Measurements from ENCODE around the gene IGSF9B. TPM values are rescaled to one million over a fixed set of nuclear protein-coding genes. Genes with fewer than 3 reads are reported as not detected.

IGSF9B gene
- total RNA-seq, 1 experiment from 2014 or later = 2.2 TPM

GRCh38 chr11:133936136-133936535 lies 20.6 kb downstream of the IGSF9B start:
- Histone ChIP-seq H3K27me3 (ENCODE audit: control insufficient read depth, insufficient read depth, low read length) (no peaks in the 10 kb centered on the region), H3K27ac (ENCODE audit: low read length) (no peak overlapping the region)

DNA sequence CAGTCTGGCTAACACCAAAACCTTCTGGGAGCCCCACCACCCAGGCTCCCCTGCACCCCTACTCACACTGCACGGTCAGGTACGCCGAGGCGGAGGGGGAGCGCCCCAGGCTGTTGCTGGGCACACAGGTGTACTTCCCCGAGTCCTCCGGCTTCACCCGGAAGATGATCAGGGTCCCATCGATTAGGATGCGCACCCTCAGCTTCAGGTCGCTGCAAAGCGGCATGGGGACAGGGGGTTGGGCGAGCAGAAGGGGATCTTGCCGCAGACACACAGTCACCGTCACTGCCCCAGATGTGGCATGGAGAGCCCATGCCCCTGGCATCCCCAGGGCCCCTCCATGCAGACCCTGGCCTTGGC lies 21.2 kb downstream of the IGSF9B start:
- H3K27me3 ChIP-seq (ENCODE audit: control insufficient read depth, insufficient read depth, low read length) = no peaks in the 10 kb centered on the region
- no peak overlapping the region for H3K27ac ChIP-seq (ENCODE audit: low read length)
- DNase-seq (ENCODE audit: low read depth, low spot score) (no peak), ATAC-seq (no peak)
- in situ Hi-C loops (cut with HindIII; ENCODE audit: low pct_unique_long_range_greater_than_20kb, low sequenced_read_pairs) = no loop called here
- ChIA-PET CTCF (no interaction called here), POLR2A (no interaction called here)
- no peak overlapping the region for H3K4me3 ChIP-seq (ENCODE audit: low read depth in 2 of 2, low read length in 2 of 2)
- intact Hi-C loops (cut with micrococcal nuclease; ENCODE audit: unreplicated experiment) = no loop called here
- H3K36me3 ChIP-seq (ENCODE audit: control insufficient read depth, insufficient read depth, low read length) = no peaks in the 10 kb centered on the region
- BruUV-seq (replicated peaks) = no TSS peak
- TF ChIP-seq REST (IDR thresholded peaks at IDR 0.05; ENCODE audit: insufficient read depth in 1 of 2, low read depth in 2 of 2, low read length in 1 of 2) (no peak), POLR2AphosphoS5 (IDR thresholded peaks at IDR 0.05; ENCODE audit: low read depth, low read length) (no peak), CTCF (IDR thresholded peaks at IDR 0.05) (no peak), TCF7L2 (IDR thresholded peaks at IDR 0.05; ENCODE audit: low read depth, low read length) (no peak), SIN3A (IDR thresholded peaks at IDR 0.05; ENCODE audit: borderline replicate concordance, insufficient read depth, low read depth, low read length) (no peak)
- no peaks in the 10 kb centered on the region for H3K4me1 ChIP-seq (ENCODE audit: control insufficient read depth, insufficient read depth, low read length)
- no peaks in the 10 kb centered on the region for H3K9me3 ChIP-seq (ENCODE audit: control insufficient read depth, insufficient read depth, low read depth, low read length)

More at GRCh38 chr11:133936136-133936535, 20.6 kb downstream of the IGSF9B start:
- H3K36me3 ChIP-seq (ENCODE audit: control insufficient read depth, insufficient read depth, low read length) = no peaks in the 10 kb centered on the region
- no TSS peak for BruUV-seq (replicated peaks)
- H3K4me3 ChIP-seq (ENCODE audit: low read depth in 2 of 2, low read length in 2 of 2) = no peak overlapping the region
- TF ChIP-seq CTCF (IDR thresholded peaks at IDR 0.05) = no peak
- no peak for TF ChIP-seq TCF7L2 (IDR thresholded peaks at IDR 0.05; ENCODE audit: low read depth, low read length)
- no peak for TF ChIP-seq POLR2AphosphoS5 (IDR thresholded peaks at IDR 0.05; ENCODE audit: low read depth, low read length)
- TF ChIP-seq REST (IDR thresholded peaks at IDR 0.05; ENCODE audit: insufficient read depth in 1 of 2, low read depth in 2 of 2, low read length in 1 of 2) = no peak
- no peak for TF ChIP-seq SIN3A (IDR thresholded peaks at IDR 0.05; ENCODE audit: borderline replicate concordance, insufficient read depth, low read depth, low read length)
- ATAC-seq (no peak), DNase-seq (ENCODE audit: low read depth, low spot score) (no peak)
- intact Hi-C loops (cut with micrococcal nuclease; ENCODE audit: unreplicated experiment) (no loop called here), in situ Hi-C loops (cut with HindIII; ENCODE audit: low pct_unique_long_range_greater_than_20kb, low sequenced_read_pairs) (no loop called here)
- H3K9me3 ChIP-seq (ENCODE audit: control insufficient read depth, insufficient read depth, low read depth, low read length) = no peaks in the 10 kb centered on the region
- POLR2A ChIA-PET = no interaction called here
- H3K4me1 ChIP-seq (ENCODE audit: control insufficient read depth, insufficient read depth, low read length) = no peaks in the 10 kb centered on the region
- CTCF ChIA-PET = no interaction called here

All from Panc1 (cell line).